Activated CD8-positive, alpha-beta memory T cell treated with anti-CD3 and anti-CD28 coated beads, Interleukin-2, amount 10 ng/mL, durations not matched to agents 7 days and 5 days (primary cell): ENCODE data around the gene CCDC70. TPM values are rescaled to one million over a fixed set of nuclear protein-coding genes. Genes with fewer than 3 reads are reported as not detected.
"Not testable (repeated sequence)": the region's sequence is repeated elsewhere in the genome, so short reads cannot be mapped to it uniquely, and the experiment has no call there.

Source experiments
- ATAC-seq: fragments of 150-1000 bp; cut with Tn5 transposase; one replicate; pipeline ENCODE4 v1.10.0; 2021; ENCODE audit warnings: moderate library complexity
- CTCF ChIA-PET: fragments of 350-600 bp; sonication (Branson Sonifier 250); formaldehyde crosslinking; loops from one replicate; lab custom pipeline; 2021; ENCODE audit warnings: antibody characterized with exemption; lab: Charles Lee
- DNase-seq: peaks from one replicate; pipeline ENCODE4 v3.0.0-alpha.2; 2020
- H3K27ac Mint-ChIP-seq: one replicate; pipeline ENCODE4 v1.8.0; 2021; ENCODE audit warnings: mild to moderate bottlenecking, mixed read lengths
- H3K27me3 Mint-ChIP-seq: one replicate; pipeline ENCODE4 v1.8.0; 2021; ENCODE audit warnings: mixed read lengths
- H3K36me3 Mint-ChIP-seq: one replicate; pipeline ENCODE4 v1.8.0; 2021; ENCODE audit warnings: mild to moderate bottlenecking, mixed read lengths
- H3K4me1 Mint-ChIP-seq: one replicate; pipeline ENCODE4 v1.8.0; 2021; ENCODE audit warnings: mixed read lengths
- H3K4me3 Mint-ChIP-seq: one replicate; pipeline ENCODE4 v1.8.0; 2021; ENCODE audit warnings: mild to moderate bottlenecking, moderate library complexity, mixed read lengths
- H3K9me3 Mint-ChIP-seq: one replicate; pipeline ENCODE4 v1.8.0; 2022; ENCODE audit warnings: low read depth, mixed read lengths
- total RNA-seq, 2 experiments: library from RNA; stranded (reverse); gene quantifications; one replicate each; pipeline ENCODE4 v1.2.3, GENCODE V29; 2021

The CCDC70 gene
- total RNA-seq, 2 experiments from 2014 or later: not detected

DNA sequence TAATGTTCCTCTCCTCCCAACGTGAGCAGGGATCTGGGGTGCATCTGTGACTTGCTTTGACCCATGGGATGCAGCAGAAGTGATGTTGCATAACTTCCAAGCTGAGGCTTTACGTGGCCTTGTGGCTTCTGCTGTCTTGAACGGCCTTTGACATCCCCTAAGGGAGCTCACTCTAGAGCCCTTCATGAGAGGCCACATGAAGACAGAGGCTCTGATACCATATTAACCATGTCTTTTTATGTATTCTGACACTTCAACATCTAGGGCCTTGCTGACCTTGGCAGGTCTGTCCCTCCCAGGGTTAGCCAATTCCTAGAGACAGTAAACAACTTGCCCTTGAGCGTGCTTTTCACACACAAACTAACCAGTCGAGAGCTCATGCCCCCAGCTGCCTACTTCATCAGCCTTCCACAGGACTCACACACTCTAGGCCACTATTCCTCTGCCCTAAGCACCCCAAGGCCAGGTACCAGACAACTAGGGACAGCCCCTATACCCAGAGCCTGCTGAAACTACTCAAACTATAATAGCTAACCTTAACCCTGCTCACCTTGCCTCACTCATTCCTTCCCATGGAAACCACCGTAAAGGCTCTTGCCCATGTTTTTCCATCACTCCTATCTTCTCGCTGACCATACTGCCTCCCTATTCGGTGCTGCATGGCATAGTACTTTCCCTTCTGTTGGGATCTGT, 45.4 kb downstream of the CCDC70 start:
- DNase-seq (peak; percentile 26), ATAC-seq (no peak)
- no peaks in the 10 kb centered on the region for H3K36me3 Mint-ChIP-seq
- peaks cover 46% of the 10 kb centered on the region for H3K4me1 Mint-ChIP-seq
- H3K27ac Mint-ChIP-seq: no peak overlapping the region
- no peaks in the 10 kb centered on the region for H3K9me3 Mint-ChIP-seq
- peaks cover 8% of the 10 kb centered on the region for H3K27me3 Mint-ChIP-seq
- CTCF ChIA-PET: interaction anchor here (0.9 kb wide), 1 partner anchor 14 kb away, joined by 3 read pairs; no protein-coding TSS in a partner anchor
- H3K4me3 Mint-ChIP-seq: no peak overlapping the region

DNA sequence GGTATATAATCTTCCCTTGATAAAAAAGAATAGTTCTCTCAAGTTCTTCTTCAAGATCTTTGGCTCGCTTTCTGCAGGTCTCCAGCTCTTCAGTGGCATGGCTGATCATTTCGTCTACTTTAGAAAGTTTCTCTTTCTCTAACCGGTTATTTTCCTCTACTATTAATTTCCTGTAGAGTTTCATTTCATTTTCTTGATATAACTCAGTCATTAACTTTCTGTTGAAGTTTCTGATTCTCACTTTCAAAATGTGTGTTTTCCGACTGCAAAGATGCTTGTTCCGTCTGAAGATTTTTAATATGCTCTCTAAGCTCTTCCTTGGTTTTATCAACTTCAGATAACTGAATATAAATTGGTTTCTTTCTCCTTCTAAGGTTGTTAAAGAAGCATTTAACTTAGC, 47.5 kb downstream of the CCDC70 start:
- peaks cover 43% of the 10 kb centered on the region for H3K4me1 Mint-ChIP-seq
- ATAC-seq, H3K36me3 Mint-ChIP-seq, H3K27me3 Mint-ChIP-seq, H3K9me3 Mint-ChIP-seq: not testable (repeated sequence)
- peak; percentile 29 for DNase-seq
- H3K27ac Mint-ChIP-seq: peak overlapping the region; percentile 75
- CTCF ChIA-PET: interaction anchor here (1.0 kb wide), 1 partner anchor 13 kb away, joined by 3 read pairs; no protein-coding TSS in a partner anchor
- H3K4me3 Mint-ChIP-seq: peak overlapping the region; percentile 48

GRCh38 chr13:51910508-51910907, 48.7 kb downstream of the CCDC70 start:
- CTCF ChIA-PET: interaction anchor here (1.0 to 1.1 kb wide), 2 partner anchors 15 to 43 kb away, joined by 4 to 5 read pairs; no protein-coding TSS in a partner anchor
- DNase-seq (peak; percentile 31), ATAC-seq (no peak)
- Mint-ChIP-seq H3K27me3 (peaks cover 4% of the 10 kb centered on the region), H3K27ac (no peak overlapping the region), H3K4me3 (no peak overlapping the region), H3K36me3 (no peaks in the 10 kb centered on the region), H3K9me3 (no peaks in the 10 kb centered on the region), H3K4me1 (peaks cover 43% of the 10 kb centered on the region)

- Mint-ChIP-seq H3K4me3 (no peak overlapping the region), H3K36me3 (no peaks in the 10 kb centered on the region), H3K4me1 (peaks cover 41% of the 10 kb centered on the region), H3K27me3 (peaks cover 4% of the 10 kb centered on the region), H3K27ac (no peak overlapping the region), H3K9me3 (no peaks in the 10 kb centered on the region)
- ATAC-seq (no peak), DNase-seq (no peak)
- CTCF ChIA-PET: interaction anchor here (1.0 to 1.4 kb wide), 2 partner anchors 47 to 50 kb away, joined by 3 to 4 read pairs; no protein-coding TSS in a partner anchor
These were observed 50.3 kb downstream of the CCDC70 start for GRCh38 chr13:51912091-51912490.

- CTCF ChIA-PET: interaction anchor here (0.9 to 1.0 kb wide), 2 partner anchors 49 to 98 kb away, joined by 3 read pairs; no protein-coding TSS in a partner anchor
- no peak for DNase-seq
- Mint-ChIP-seq H3K36me3 (no peaks in the 10 kb centered on the region), H3K9me3 (no peaks in the 10 kb centered on the region), H3K4me3 (no peak overlapping the region), H3K27ac (no peak overlapping the region), H3K4me1 (peaks cover 36% of the 10 kb centered on the region), H3K27me3 (peaks cover 4% of the 10 kb centered on the region)
- no peak for ATAC-seq
These were observed 50.9 kb downstream of the CCDC70 start for GRCh38 chr13:51912511-51913225.

DNA sequence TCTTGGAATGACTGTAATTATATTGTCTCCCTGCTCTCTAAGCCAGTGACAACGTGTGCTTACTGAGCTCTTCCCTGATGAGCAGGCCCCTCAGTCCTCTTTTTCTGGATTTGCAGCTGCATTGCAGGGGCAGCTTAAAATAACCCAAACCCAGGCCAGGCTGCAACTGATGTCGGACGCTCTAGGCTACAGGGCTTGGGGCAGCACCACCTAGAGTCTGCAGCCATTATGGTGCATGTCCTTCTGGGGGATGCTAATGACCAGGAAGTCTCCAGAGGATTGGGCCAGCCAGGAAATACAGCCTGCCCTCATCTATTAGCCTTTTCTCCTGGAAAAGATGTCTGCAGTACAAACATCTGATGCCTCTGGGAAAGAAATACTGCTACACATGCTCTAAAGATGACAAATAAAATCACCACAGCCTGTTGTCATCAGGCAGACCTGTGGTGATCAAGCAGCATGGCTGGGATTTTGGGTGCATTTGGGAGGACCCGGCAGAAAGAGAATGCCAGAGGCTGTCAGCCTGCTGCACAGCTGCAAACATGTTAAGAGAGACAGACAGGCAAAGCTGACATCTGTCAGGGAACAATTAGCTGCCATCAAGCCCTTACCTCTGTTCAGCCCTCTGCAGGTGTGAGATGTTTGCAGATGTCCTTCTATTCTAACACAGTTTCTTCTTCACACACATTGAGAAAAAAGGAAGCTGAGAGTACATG, 51.8 kb downstream of the CCDC70 start:
- Mint-ChIP-seq H3K4me3 (no peak overlapping the region), H3K36me3 (no peaks in the 10 kb centered on the region), H3K9me3 (no peaks in the 10 kb centered on the region), H3K4me1 (peaks cover 35% of the 10 kb centered on the region), H3K27me3 (peaks cover 4% of the 10 kb centered on the region), H3K27ac (no peak overlapping the region)
- DNase-seq: no peak
- ATAC-seq: no peak
- CTCF ChIA-PET: interaction anchor here (0.9 to 1.4 kb wide), 2 partner anchors 87 to 99 kb away, joined by 3 to 4 read pairs; no protein-coding TSS in a partner anchor

GRCh38 chr13:51914137-51914493, 52.3 kb downstream of the CCDC70 start:
- DNase-seq (no peak), ATAC-seq (no peak)
- no peak overlapping the region for H3K4me3 Mint-ChIP-seq
- H3K9me3 Mint-ChIP-seq: no peaks in the 10 kb centered on the region
- H3K27me3 Mint-ChIP-seq: peaks cover 4% of the 10 kb centered on the region
- H3K27ac Mint-ChIP-seq: no peak overlapping the region
- no peaks in the 10 kb centered on the region for H3K36me3 Mint-ChIP-seq
- CTCF ChIA-PET: interaction anchor here (1.4 kb wide), 1 partner anchor 87 kb away, joined by 4 read pairs; no protein-coding TSS in a partner anchor
- peaks cover 31% of the 10 kb centered on the region for H3K4me1 Mint-ChIP-seq

Other genes with a start within 250 kb of the CCDC70 start
- gene DHRS12, start 57.8 kb upstream of the CCDC70 start, total RNA-seq: 1 to 10 TPM; 6.0 to 6.6 TPM
- under 1 TPM; 0.09 TPM for gene TMEM272, start 16.8 kb upstream of the CCDC70 start, total RNA-seq
- under 1 TPM; 0.38 to 0.80 TPM for gene ATP7B, start 149.5 kb downstream of the CCDC70 start, total RNA-seq
- gene ALG11, start 150.4 kb downstream of the CCDC70 start, total RNA-seq: 10 to 100 TPM; 23.9 to 28.9 TPM
- 10 to 100 TPM in 1 of 2 experiments, 1 to 10 TPM in 1; 8.7 to 11.5 TPM for gene UTP14C, start 162.7 kb downstream of the CCDC70 start, total RNA-seq